Psoas muscle (tissue), 8 donors: Measurements from ENCODE around the gene FUT1. TPM values are rescaled to one million over a fixed set of nuclear protein-coding genes. Genes with fewer than 3 reads are reported as not detected.

Source experiments
- ATAC-seq, 4 donors: fragments of 200-7000 bp; cut with Tn5 transposase; one replicate each; pipeline ENCODE4 v1.9.1; 2020; ENCODE audit warnings: moderate library complexity in 3 of 4, mild to moderate bottlenecking in 2 of 4
- DNase-seq, 2 donors: peaks; one replicate each; pipeline ENCODE4 v3.0.0-alpha.2; 2020
- H3K27ac ChIP-seq: fragments of 200-600 bp; one replicate; pipeline ENCODE4 v1.8.0; 2022
- H3K27me3 ChIP-seq, 3 donors: fragments of 200-600 bp in 1 of 3; one replicate each; pipeline versions ENCODE4 v1.6.1 to v1.8.0; 2013 to 2022; ENCODE audit warnings: low read length in 2 of 3, mild to moderate bottlenecking in 2 of 3, moderate library complexity in 1 of 3; ENCODE audit not compliant: insufficient read depth in 3 of 3
- H3K36me3 ChIP-seq, 2 donors: fragments of 200-600 bp in 1 of 2; one replicate each; pipeline versions ENCODE4 v1.6.1 to v1.8.0; 2013 to 2022; ENCODE audit warnings: low read depth in 1 of 2, mild to moderate bottlenecking in 1 of 2, moderate library complexity in 1 of 2; ENCODE audit not compliant: insufficient read depth in 1 of 2
- H3K4me1 ChIP-seq: fragments of 200-600 bp; one replicate; pipeline ENCODE4 v1.8.0; 2022
- H3K4me3 ChIP-seq: fragments of 200-600 bp; one replicate; pipeline ENCODE4 v1.8.0; 2022; ENCODE audit warnings: mild to moderate bottlenecking
- H3K9me3 ChIP-seq: fragments of 200-600 bp; one replicate; pipeline ENCODE4 v1.8.0; 2022
- WGBS, 3 donors: extraction: QIAGEN DNeasy Blood & Tissue Kit; methylation state at CpG; one replicate each; pipeline versions ENCODE4 v1.1.6 to v1.1.7; 2013; 5-methylcytosine and 5-hydroxymethylcytosine counted together
- intact Hi-C, 2 donors: fragments of 100-400 bp; cut with DNase I; formaldehyde crosslinking; loops; one replicate each; pipeline versions ENCODE4 v1.11.0 to v1.14.2; 2022
- polyA plus RNA-seq, 3 donors: library from polyadenylated mRNA; stranded (reverse); fragments of 200-250 nt; gene quantifications; one replicate each; pipeline ENCODE4 v1.2.3, GENCODE V29; 2013
- total RNA-seq, 4 donors: library from RNA; stranded (reverse); fragmentation: NEBNext Ultra II Directional in 2 of 4; extraction: Animal tissue kit (Norgen Biotek cat#: 25700) in 2 of 4; gene quantifications; one replicate each; pipeline versions ENCODE4 v1.2.1 to v1.2.4, GENCODE V29; 2021 to 2023
- TF ChIP-seq, protein P1 (sequence below): fragments of 200-600 bp; IDR thresholded peaks from one replicate; pipeline ENCODE4 v1.8.0; 2022; ENCODE audit warnings: antibody characterized with exemption
- donor health status: healthy with polysubstance abuse.
- donor health status: DM: no; HTN: no; CAD: no; lungs with moderate emphysema.
- donor health status: Bipolar disorder and iron deficiency.
- donor health status: healthy.
- donor health status: DM: yes; HTN: yes; CAD: no.
- donor health status: DM: no; HTN: no; CAD: no.
- donor health status: DM: no; HTN: no; CAD: no.
- donor health status: DM: yes; HTN: yes; CAD: no.

FUT1 gene
- total and polyA plus RNA-seq, 7 donors, result 1.1 to 2.3 (median 1.6) TPM

- WGBS, 3 donors, result 34 to 46% (median 45%) methylated on average over 11 of the region's 11 CpGs
- intact Hi-C loops, result loop anchor here in 1 of 2 donors (5.0 kb wide), 1 partner anchor 56 kb away; no protein-coding TSS in a partner anchor
- H3K4me1 ChIP-seq, result peaks cover 5% of the 10 kb centered on the region
- H3K36me3 ChIP-seq, result peaks cover 0 to 14% of the 10 kb centered on the region in 2 donors
- TF ChIP-seq, protein P1, sequence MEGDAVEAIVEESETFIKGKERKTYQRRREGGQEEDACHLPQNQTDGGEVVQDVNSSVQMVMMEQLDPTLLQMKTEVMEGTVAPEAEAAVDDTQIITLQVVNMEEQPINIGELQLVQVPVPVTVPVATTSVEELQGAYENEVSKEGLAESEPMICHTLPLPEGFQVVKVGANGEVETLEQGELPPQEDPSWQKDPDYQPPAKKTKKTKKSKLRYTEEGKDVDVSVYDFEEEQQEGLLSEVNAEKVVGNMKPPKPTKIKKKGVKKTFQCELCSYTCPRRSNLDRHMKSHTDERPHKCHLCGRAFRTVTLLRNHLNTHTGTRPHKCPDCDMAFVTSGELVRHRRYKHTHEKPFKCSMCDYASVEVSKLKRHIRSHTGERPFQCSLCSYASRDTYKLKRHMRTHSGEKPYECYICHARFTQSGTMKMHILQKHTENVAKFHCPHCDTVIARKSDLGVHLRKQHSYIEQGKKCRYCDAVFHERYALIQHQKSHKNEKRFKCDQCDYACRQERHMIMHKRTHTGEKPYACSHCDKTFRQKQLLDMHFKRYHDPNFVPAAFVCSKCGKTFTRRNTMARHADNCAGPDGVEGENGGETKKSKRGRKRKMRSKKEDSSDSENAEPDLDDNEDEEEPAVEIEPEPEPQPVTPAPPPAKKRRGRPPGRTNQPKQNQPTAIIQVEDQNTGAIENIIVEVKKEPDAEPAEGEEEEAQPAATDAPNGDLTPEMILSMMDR, result no peak
- no peaks in the 10 kb centered on the region for H3K27me3 ChIP-seq
- H3K4me3 ChIP-seq, result no peak overlapping the region
- H3K9me3 ChIP-seq, result no peaks in the 10 kb centered on the region
- ATAC-seq (peak in 1 of 4 donors; percentile 21), DNase-seq (no peak)
- H3K27ac ChIP-seq, result no peak overlapping the region
Measured at GRCh38 chr19:48708471-48708870, 44.0 kb downstream of the FUT1 start.

- no peak overlapping the region for H3K27ac ChIP-seq
- no peaks in the 10 kb centered on the region for H3K9me3 ChIP-seq
- TF ChIP-seq, protein P1, result no peak
- DNase-seq (no peak), ATAC-seq (no peak)
- intact Hi-C loops, result loop anchor here in 1 of 2 donors (5.0 kb wide), 1 partner anchor 53 kb away; no protein-coding TSS in a partner anchor
- WGBS, 3 donors, result 47 to 60% (median 47%) methylated on average over 2 of the region's 2 CpGs
- H3K4me3 ChIP-seq, result no peak overlapping the region
- H3K27me3 ChIP-seq, result no peaks in the 10 kb centered on the region
- no peaks in the 10 kb centered on the region for H3K4me1 ChIP-seq
- no peaks in the 10 kb centered on the region for H3K36me3 ChIP-seq
Measured at GRCh38 chr19:48705431-48705830, 47.0 kb downstream of the FUT1 start.

DNA sequence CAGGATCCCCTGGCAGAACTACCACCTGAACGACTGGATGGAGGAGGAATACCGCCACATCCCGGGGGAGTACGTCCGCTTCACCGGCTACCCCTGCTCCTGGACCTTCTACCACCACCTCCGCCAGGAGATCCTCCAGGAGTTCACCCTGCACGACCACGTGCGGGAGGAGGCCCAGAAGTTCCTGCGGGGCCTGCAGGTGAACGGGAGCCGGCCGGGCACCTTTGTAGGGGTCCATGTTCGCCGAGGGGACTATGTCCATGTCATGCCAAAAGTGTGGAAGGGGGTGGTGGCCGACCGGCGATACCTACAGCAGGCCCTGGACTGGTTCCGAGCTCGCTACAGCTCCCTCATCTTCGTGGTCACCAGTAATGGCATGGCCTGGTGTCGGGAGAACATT lies 49.1 kb downstream of the FUT1 start:
- no peaks in the 10 kb centered on the region for H3K4me1 ChIP-seq
- H3K36me3 ChIP-seq, result no peaks in the 10 kb centered on the region
- H3K27me3 ChIP-seq, result no peaks in the 10 kb centered on the region
- ATAC-seq, result no peak
- H3K4me3 ChIP-seq, result no peak overlapping the region
- TF ChIP-seq, protein P1, result no peak
- H3K27ac ChIP-seq, result no peak overlapping the region
- WGBS, 3 donors, result 94 to 96% (median 96%) methylated on average over 22 to 23 of the region's 23 CpGs
- H3K9me3 ChIP-seq, result no peaks in the 10 kb centered on the region
- DNase-seq, result no peak
- intact Hi-C loops, result no loop called here

- H3K4me3 ChIP-seq, result no peak overlapping the region
- H3K4me1 ChIP-seq, result no peaks in the 10 kb centered on the region
- H3K9me3 ChIP-seq, result no peaks in the 10 kb centered on the region
- DNase-seq (no peak), ATAC-seq (no peak)
- WGBS, 3 donors, result 91 to 93% (median 91%) methylated on average over 13 of the region's 13 CpGs
- H3K36me3 ChIP-seq, result no peaks in the 10 kb centered on the region
- H3K27me3 ChIP-seq, result peaks cover 0 to 1% (median 0%) of the 10 kb centered on the region in 3 donors
- intact Hi-C loops, result no loop called here
- no peak overlapping the region for H3K27ac ChIP-seq
- TF ChIP-seq, protein P1, result no peak
Measured at GRCh38 chr19:48702701-48703100, 49.7 kb downstream of the FUT1 start.

- Histone ChIP-seq H3K27me3 (peaks cover 0 to 17% (median 5%) of the 10 kb centered on the region in 3 donors), H3K9me3 (no peaks in the 10 kb centered on the region), H3K36me3 (no peaks in the 10 kb centered on the region), H3K27ac (no peak overlapping the region), H3K4me3 (no peak overlapping the region), H3K4me1 (no peaks in the 10 kb centered on the region)
- 50 to 56% (median 53%) methylated on average over 4 of the region's 4 CpGs for WGBS, 3 donors
- TF ChIP-seq, protein P1, result no peak
- ATAC-seq (no peak), DNase-seq (no peak)
- intact Hi-C loops, result no loop called here
Measured at GRCh38 chr19:48698046-48698445, 54.4 kb downstream of the FUT1 start.
